SK-N-MC (cell line): ENCODE data around the gene HNRNPAB.

Experiments
- EZH2 ChIP-seq: fragments of 200-600 bp; sonication (generic); IDR thresholded peaks from one replicate; pipeline ENCODE4 v1.6.1; 2017; ENCODE audit warnings: antibody characterized with exemption
- FOXP2 ChIP-seq: optimal IDR thresholded peaks from 2 replicates; pipeline ENCODE3; 2011; ENCODE audit warnings: mild to moderate bottlenecking, moderate library complexity; ENCODE audit not compliant: insufficient read depth; ENCODE audit errors: extremely low read length, control extremely low read depth
- POLR2AphosphoS5 ChIP-seq: IDR thresholded peaks from 2 replicates; pipeline ENCODE4 v1.6.1; 2012; ENCODE audit warnings: mild to moderate bottlenecking, low read depth, low read length, borderline replicate concordance

DNA sequence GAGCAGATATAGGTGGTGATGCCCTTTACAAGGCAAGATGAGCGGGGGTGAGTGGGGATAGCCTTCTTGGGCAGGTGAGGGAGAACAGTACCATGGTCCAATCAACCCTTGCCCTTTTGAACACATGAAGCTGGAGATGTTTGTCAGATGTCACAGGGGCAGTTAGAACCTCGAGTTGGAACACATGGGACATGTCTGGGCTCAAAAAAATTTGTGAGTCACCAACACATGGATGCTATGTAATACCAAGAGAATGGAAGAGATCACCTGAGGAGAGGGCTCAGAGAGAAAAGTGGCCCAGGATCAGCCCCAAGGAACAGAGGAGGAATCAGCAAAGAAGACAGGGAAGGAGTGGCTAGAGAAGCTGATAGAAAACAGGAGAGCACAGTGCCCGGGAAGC, 23.6 kb downstream of the HNRNPAB start:
- TF ChIP-seq POLR2AphosphoS5 (no peak), EZH2 (no peak), FOXP2 (no peak)
